SU-DHL-6 (cell line): Measurements from ENCODE around the gene ST6GAL2.

Experiments used
- H2AFZ ChIP-seq: fragments of 200-600 bp; sonication (generic); 2 replicates; pipeline ENCODE4 v1.6.1; 2014; ENCODE audit warnings: low read depth, mild to moderate bottlenecking, moderate library complexity, mixed read lengths, antibody characterized with exemption, low read length; ENCODE audit not compliant: severe bottlenecking
- H3F3A ChIP-seq: fragments of 200-600 bp; shearing (Covaris generic); 2 replicates; pipeline ENCODE4 v1.6.0; 2016; ENCODE audit warnings: antibody characterized with exemption, mild to moderate bottlenecking; ENCODE audit not compliant: insufficient read depth
- H3K27ac ChIP-seq: fragments of 200-600 bp; sonication (generic); 2 replicates; pipeline ENCODE4 v1.5.1; 2016; ENCODE audit warnings: low read depth, mild to moderate bottlenecking, low read length, moderate library complexity, mixed read lengths
- H3K27me3 ChIP-seq: fragments of 200-600 bp; sonication (generic), shearing (Covaris generic); 2 replicates; pipeline ENCODE4 v1.6.0; 2014; ENCODE audit warnings: mild to moderate bottlenecking, low read length
- H3K36me3 ChIP-seq: fragments of 200-600 bp; sonication (generic); 2 replicates; pipeline ENCODE4 v1.6.1; 2014; ENCODE audit warnings: mild to moderate bottlenecking, low read length, mixed read lengths
- H3K4me2 ChIP-seq: fragments of 300-600, 200-600 bp; shearing (Covaris generic), sonication (generic); 2 replicates; pipeline ENCODE4 v1.6.0; 2014; ENCODE audit warnings: low read length, low read depth, mild to moderate bottlenecking; ENCODE audit not compliant: poor library complexity, severe bottlenecking
- H3K4me3 ChIP-seq: fragments of 200-600 bp; sonication (generic); 2 replicates; pipeline ENCODE4 v1.5.1; 2014; ENCODE audit warnings: antibody characterized with exemption, low read length, mild to moderate bottlenecking, mixed read lengths; ENCODE audit not compliant: insufficient read depth, poor library complexity, severe bottlenecking
- H3K79me2 ChIP-seq: fragments of 200-600 bp; sonication (generic); 2 replicates; pipeline ENCODE4 v1.6.1; 2014; ENCODE audit warnings: mild to moderate bottlenecking, low read length, moderate library complexity; ENCODE audit not compliant: insufficient read depth
- H3K9ac ChIP-seq: fragments of 200-600 bp; sonication (generic); 2 replicates; pipeline ENCODE4 v1.7.0; 2014; ENCODE audit warnings: mild to moderate bottlenecking, low read length
- H3K9me2 ChIP-seq: fragments of 200-600 bp; sonication (generic); replicated peaks from 2 replicates; pipeline ENCODE4 v1.6.1; 2014; ENCODE audit warnings: low read length; ENCODE audit not compliant: insufficient read depth
- H3K9me3 ChIP-seq: fragments of 200-600 bp; sonication (generic); 2 replicates; pipeline ENCODE4 v1.6.1; 2014; ENCODE audit warnings: low read length, mixed read lengths; ENCODE audit not compliant: insufficient read depth
- H4K20me1 ChIP-seq: fragments of 200-600 bp; sonication (generic); 2 replicates; pipeline ENCODE4 v1.6.1; 2014; ENCODE audit warnings: low read depth, mild to moderate bottlenecking, antibody characterized with exemption, low read length, moderate library complexity, mixed read lengths
- EZH2phosphoT487 ChIP-seq: fragments of 200-600 bp; sonication (generic), shearing (Covaris generic); conservative IDR thresholded peaks from 2 replicates; pipeline ENCODE4 v1.6.1; 2018; ENCODE audit warnings: mild to moderate bottlenecking, antibody characterized with exemption, low read length, moderate library complexity, mixed read lengths
- TF ChIP-seq, protein P1 (sequence below): fragments of 200-600 bp; sonication (generic); IDR thresholded peaks from one replicate; pipeline ENCODE4 v1.5.1; 2017; ENCODE audit warnings: antibody characterized with exemption, mild to moderate bottlenecking, low read length, moderate library complexity; ENCODE audit not compliant: insufficient read depth, poor library complexity, severe bottlenecking

ST6GAL2 gene

DNA sequence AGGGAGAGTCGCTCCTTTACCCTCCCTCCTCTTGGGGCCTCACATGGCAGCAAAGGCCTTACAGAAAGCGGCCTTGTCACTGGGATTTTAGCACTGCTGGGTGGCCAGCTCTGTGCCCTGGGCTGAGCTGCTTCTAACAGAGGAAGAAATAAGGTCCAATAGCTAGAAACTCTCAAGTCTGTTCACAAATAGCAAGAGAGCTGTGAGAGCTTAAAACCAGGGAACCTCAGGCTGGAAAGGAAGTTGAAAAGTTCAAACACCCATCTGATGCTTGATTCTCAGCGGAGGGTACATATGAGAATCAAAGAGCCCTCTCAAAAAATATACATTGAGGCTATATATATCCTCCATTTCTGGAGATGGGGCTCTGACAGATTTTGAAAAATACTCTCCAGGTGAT lies 54.7 kb downstream of the ST6GAL2 start:
- H3K27ac ChIP-seq: no peak overlapping the region
- H3K9ac ChIP-seq: no peak overlapping the region
- no peak for TF ChIP-seq EZH2phosphoT487
- TF ChIP-seq, protein P1, sequence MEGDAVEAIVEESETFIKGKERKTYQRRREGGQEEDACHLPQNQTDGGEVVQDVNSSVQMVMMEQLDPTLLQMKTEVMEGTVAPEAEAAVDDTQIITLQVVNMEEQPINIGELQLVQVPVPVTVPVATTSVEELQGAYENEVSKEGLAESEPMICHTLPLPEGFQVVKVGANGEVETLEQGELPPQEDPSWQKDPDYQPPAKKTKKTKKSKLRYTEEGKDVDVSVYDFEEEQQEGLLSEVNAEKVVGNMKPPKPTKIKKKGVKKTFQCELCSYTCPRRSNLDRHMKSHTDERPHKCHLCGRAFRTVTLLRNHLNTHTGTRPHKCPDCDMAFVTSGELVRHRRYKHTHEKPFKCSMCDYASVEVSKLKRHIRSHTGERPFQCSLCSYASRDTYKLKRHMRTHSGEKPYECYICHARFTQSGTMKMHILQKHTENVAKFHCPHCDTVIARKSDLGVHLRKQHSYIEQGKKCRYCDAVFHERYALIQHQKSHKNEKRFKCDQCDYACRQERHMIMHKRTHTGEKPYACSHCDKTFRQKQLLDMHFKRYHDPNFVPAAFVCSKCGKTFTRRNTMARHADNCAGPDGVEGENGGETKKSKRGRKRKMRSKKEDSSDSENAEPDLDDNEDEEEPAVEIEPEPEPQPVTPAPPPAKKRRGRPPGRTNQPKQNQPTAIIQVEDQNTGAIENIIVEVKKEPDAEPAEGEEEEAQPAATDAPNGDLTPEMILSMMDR: no peak
- no peaks in the 10 kb centered on the region for H3K36me3 ChIP-seq
- H3K4me2 ChIP-seq: no peak overlapping the region
- H3K79me2 ChIP-seq: no peaks in the 10 kb centered on the region
- H3K4me3 ChIP-seq: no peak overlapping the region
- H3K27me3 ChIP-seq: no peaks in the 10 kb centered on the region
- no peaks in the 10 kb centered on the region for H4K20me1 ChIP-seq
- H3K9me2 ChIP-seq: no peaks in the 10 kb centered on the region
- no peaks in the 10 kb centered on the region for H3K9me3 ChIP-seq
- H3F3A ChIP-seq: no peaks in the 10 kb centered on the region
- H2AFZ ChIP-seq: no peak overlapping the region

DNA sequence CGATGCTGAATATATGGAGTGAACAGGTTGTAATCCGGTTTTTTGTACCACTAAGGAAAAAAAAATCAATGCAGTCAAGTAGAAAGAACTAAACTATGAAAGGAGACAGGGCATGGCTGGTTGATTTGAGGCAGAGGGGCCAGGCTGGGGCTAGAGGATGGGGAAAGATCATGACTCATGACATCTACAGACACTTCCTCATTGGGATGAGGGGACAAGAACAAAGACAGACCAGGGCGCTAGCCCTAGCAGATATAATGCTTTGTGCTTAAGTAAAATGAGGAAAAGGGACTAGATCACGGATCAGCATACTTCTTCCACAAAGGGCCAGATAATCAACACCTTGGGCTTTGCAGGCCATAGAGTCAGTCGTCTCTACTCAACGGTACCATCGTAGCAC lies 55.8 kb downstream of the ST6GAL2 start:
- H3K79me2 ChIP-seq: no peaks in the 10 kb centered on the region
- no peak overlapping the region for H3K4me2 ChIP-seq
- no peak overlapping the region for H3K9ac ChIP-seq
- no peaks in the 10 kb centered on the region for H3K9me3 ChIP-seq
- H3K36me3 ChIP-seq: no peaks in the 10 kb centered on the region
- TF ChIP-seq EZH2phosphoT487: no peak
- TF ChIP-seq, protein P1: no peak
- H3F3A ChIP-seq: no peaks in the 10 kb centered on the region
- no peak overlapping the region for H3K27ac ChIP-seq
- H4K20me1 ChIP-seq: no peaks in the 10 kb centered on the region
- no peak overlapping the region for H3K4me3 ChIP-seq
- H3K9me2 ChIP-seq: no peaks in the 10 kb centered on the region
- no peak overlapping the region for H2AFZ ChIP-seq
- no peaks in the 10 kb centered on the region for H3K27me3 ChIP-seq

DNA sequence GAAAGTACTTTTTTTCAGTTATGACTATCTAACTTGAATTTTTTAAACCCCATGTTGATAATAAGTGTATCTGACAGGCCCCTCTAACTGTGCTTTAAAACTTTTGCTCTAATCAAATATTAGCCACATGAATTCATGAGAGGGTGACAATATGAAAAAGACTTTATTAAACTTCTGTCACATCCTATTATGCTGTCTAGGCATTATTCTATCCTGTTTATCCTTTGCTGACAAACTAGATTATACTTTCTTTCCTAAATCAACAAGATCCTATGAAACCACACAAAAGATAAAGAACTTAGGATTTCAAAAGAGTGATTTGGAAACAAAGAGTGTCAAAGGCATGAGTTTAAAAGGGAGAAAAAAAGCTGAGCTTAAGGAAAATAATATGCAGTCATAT lies 57.8 kb downstream of the ST6GAL2 start:
- Histone ChIP-seq H3K79me2 (no peaks in the 10 kb centered on the region), H3K27ac (no peak overlapping the region), H3K36me3 (no peaks in the 10 kb centered on the region), H3F3A (no peaks in the 10 kb centered on the region), H4K20me1 (no peaks in the 10 kb centered on the region), H3K9ac (no peak overlapping the region), H3K9me3 (no peaks in the 10 kb centered on the region), H2AFZ (no peak overlapping the region), H3K4me3 (no peak overlapping the region), H3K4me2 (no peak overlapping the region), H3K27me3 (no peaks in the 10 kb centered on the region), H3K9me2 (no peaks in the 10 kb centered on the region)
- TF ChIP-seq EZH2phosphoT487: no peak
- TF ChIP-seq, protein P1: no peak

DNA sequence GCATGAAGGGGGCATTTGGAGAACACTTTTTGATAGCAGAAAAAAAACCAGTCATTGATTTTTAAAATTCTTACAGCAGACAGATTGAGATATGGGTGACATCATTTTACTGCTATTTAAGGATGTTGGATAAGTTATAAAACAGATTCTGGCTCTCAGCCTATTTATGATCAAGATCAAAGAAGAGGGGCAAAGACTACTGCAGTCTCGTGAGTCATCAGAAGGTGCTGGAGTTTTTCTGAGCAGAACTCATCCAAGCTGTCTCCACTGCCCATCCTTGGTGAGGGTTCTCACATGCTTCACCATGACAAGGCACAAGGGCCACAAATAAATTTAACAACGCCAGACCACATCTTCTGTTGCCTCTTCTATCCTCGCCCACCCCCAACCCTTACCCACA lies 58.8 kb downstream of the ST6GAL2 start:
- H3K9me2 ChIP-seq: no peaks in the 10 kb centered on the region
- H3K9me3 ChIP-seq: no peaks in the 10 kb centered on the region
- no peaks in the 10 kb centered on the region for H3F3A ChIP-seq
- TF ChIP-seq, protein P1: no peak
- no peak for TF ChIP-seq EZH2phosphoT487
- H3K9ac ChIP-seq: no peak overlapping the region
- H3K27ac ChIP-seq: no peak overlapping the region
- no peaks in the 10 kb centered on the region for H4K20me1 ChIP-seq
- no peaks in the 10 kb centered on the region for H3K36me3 ChIP-seq
- no peak overlapping the region for H2AFZ ChIP-seq
- no peak overlapping the region for H3K4me2 ChIP-seq
- H3K27me3 ChIP-seq: no peaks in the 10 kb centered on the region
- H3K4me3 ChIP-seq: no peak overlapping the region
- H3K79me2 ChIP-seq: no peaks in the 10 kb centered on the region
